Activated CD8-positive, alpha-beta memory T cell treated with anti-CD3 and anti-CD28 coated beads for 4 hours (primary cell): ENCODE measurements around the gene TAGLN.

ENCODE experiments used
- DNase-seq, 2 donors: peaks; one replicate each; pipeline ENCODE4 v3.0.0-alpha.2; 2020; ENCODE audit warnings: low read depth in 2 of 2

Gene TAGLN

DNA sequence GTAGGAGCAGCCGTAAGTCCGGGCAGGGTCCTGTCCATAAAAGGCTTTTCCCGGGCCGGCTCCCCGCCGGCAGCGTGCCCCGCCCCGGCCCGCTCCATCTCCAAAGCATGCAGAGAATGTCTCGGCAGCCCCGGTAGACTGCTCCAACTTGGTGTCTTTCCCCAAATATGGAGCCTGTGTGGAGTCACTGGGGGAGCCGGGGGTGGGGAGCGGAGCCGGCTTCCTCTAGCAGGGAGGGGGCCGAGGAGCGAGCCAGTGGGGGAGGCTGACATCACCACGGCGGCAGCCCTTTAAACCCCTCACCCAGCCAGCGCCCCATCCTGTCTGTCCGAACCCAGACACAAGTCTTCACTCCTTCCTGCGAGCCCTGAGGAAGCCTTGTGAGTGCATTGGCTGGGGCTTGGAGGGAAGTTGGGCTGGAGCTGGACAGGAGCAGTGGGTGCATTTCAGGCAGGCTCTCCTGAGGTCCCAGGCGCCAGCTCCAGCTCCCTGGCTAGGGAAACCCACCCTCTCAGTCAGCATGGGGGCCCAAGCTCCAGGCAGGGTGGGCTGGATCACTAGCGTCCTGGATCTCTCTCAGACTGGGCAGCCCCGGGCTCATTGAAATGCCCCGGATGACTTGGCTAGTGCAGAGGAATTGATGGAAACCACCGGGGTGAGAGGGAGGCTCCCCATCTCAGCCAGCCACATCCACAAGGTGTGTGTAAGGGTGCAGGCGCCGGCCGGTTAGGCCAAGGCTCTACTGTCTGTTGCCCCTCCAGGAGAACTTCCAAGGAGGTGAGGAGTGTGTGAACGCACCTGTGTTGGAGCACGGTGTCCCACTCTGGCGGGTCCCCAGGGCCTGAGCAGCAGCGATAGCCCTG is at the start of gene TAGLN:
Gene TAGLN, plus strand, starts transcription at position 318 of the 863 bp plus-strand sequence. CDS start 3,644 bp downstream, outside the sequence.
- no peak for DNase-seq

- DNase-seq: no peak
These were observed 47.1 kb upstream of the TAGLN start for GRCh38 chr11:117152066-117152465.

- no peak for DNase-seq
These were observed 44.7 kb upstream of the TAGLN start for GRCh38 chr11:117154468-117154867.

GRCh38 chr11:117157507-117157906 is 41.7 kb upstream of the TAGLN start:
- no peak for DNase-seq

DNA sequence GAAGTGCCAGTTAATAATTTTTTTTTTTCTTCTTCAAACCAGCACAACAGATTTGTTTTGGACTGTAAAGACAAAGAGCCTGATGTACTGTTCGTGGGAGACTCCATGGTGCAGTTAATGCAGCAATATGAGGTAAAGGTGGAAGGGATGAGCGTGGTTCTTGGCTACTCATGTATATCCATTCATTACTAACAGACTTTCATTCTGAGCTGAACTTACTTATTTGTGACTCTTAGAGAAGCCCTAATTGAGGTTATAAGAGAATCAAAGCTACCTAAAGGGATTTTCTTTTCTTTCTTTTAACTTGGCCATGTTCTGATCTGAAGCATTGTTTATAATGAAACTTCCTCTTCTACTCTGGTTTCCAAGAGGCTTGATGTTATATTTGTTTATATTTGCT is 39.3 kb upstream of the TAGLN start:
- DNase-seq: no peak

GRCh38 chr11:117160826-117161225 is 38.3 kb upstream of the TAGLN start:
- DNase-seq: no peak

DNA sequence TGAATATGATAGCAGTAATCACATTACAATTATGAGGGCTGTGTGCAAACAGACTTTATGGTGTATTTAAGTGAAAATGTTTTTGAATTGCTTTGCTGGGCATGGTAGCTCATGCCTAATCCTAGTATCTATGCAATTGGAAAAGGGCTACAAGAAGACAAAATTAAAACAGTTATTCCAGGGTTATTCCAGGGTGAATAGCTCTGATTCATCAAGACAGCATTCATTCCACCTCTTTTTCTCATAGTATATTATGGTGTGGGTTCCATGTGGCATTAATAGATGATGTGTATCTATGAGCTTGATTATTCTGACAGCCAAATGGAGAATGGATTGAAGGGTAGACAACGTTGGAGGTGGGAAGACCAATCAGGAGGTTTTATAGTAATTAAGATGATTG is 32.7 kb upstream of the TAGLN start:
- DNase-seq: no peak

- no peak for DNase-seq
These were observed 29.4 kb upstream of the TAGLN start for GRCh38 chr11:117169736-117170135.

DNA sequence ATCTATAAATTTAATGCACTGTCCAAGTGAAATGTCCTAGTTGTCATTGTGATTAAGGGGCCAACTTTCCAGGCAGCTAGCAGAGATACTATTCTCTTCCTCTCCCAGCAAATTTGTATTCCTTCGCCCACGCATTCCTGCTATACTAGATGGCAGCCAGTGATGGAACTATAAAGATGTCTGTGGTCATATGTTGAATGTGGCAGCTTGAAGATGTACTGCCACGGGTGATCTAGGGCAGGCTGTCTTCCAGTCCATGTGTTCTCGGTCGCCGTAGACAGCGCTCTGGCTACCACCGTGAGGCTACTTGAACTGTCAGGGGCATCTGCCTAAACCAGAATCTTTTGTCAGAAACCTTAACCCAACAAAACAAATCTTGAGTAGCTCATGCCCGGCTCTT is 29.0 kb upstream of the TAGLN start:
- no peak for DNase-seq

GRCh38 chr11:117171007-117171403 is 28.2 kb upstream of the TAGLN start:
- DNase-seq: no peak

DNA sequence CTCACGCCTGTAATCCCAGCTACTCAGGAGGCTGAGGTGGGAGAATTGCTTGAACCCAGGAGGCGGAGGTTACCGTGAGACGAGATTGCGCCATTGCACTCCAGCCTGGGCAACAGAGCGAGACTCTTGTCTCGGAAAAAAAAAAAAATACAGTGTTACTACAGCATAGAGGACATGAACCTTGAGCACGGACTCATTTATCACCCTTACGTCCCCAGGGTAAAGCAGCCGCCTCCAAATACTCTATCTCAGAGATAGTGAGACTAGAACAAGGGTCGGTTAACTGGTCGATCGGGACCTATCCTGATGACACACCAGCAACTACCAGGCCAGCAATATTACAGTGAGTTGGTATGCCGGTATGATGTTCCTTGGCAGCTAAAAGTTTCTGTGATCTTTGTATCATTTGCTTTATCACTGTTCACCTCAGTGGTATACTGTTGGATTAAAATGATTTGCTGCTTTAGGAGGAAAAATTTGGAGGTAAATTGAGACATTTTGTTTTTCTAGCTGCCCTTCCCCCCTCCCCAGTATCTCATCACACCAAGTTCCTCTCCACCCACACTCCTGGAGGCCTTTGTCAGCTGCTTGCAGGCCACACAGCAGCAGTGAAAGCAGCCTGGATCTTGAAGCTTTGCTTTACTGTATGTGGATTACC is 27.6 kb upstream of the TAGLN start:
- DNase-seq: no peak

- no peak for DNase-seq
These were observed 26.3 kb upstream of the TAGLN start for GRCh38 chr11:117172724-117173421.

GRCh38 chr11:117175104-117175503 is 24.1 kb upstream of the TAGLN start:
- DNase-seq: no peak

- no peak for DNase-seq
These were observed 23.4 kb upstream of the TAGLN start for GRCh38 chr11:117175781-117176180.

- no peak for DNase-seq
These were observed 23.0 kb upstream of the TAGLN start for GRCh38 chr11:117176186-117176585.

GRCh38 chr11:117177534-117178209 is 21.5 kb upstream of the TAGLN start:
- no peak for DNase-seq

- DNase-seq: peak; percentile 77 to 79
These were observed 20.7 kb upstream of the TAGLN start, which contains the start of gene SIDT2 for GRCh38 chr11:117178210-117179034. SIDT2 (plus strand) TSS chr11:117178743; CDS start chr11:117179264, 521 bp downstream.

GRCh38 chr11:117179048-117179999 is 19.8 kb upstream of the TAGLN start:
- peak in 1 of 2 donors; percentile 6 for DNase-seq

DNA sequence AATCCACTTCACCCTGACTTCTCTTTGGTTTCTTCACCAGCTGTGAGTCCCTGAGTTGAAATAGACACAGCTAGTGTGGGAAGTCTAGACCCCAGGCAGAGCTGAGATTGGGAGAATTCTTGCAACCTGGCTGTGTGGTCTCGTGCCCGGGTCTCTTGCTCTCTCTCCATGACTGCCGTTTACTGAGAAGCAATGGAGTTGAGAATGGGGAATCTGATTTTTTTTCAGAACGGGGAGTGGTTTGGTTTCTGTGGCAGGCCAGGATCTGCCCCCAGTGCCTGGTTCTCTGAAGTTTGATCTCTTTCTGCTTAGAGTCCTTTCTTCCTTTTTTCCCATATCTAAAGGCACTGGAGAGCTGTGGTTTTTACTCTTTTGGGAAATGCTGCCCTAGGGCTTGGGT is 19.1 kb upstream of the TAGLN start:
- no peak for DNase-seq
